Endothelial cell of umbilical vein (primary cell): Measurements from ENCODE around the gene ADM2.

ENCODE experiments used
- CTCF ChIP-seq, 2 donors: IDR thresholded peaks; 1 replicate in 1 of 2; 2 replicates in 1 of 2; pipeline ENCODE4 v1.5.1; 2011; ENCODE audit warnings: low read length in 2 of 2, mild to moderate bottlenecking in 2 of 2, moderate library complexity in 2 of 2, control low read depth in 1 of 2, inconsistent platforms in 1 of 2, low read depth in 1 of 2; ENCODE audit not compliant: insufficient read depth in 1 of 2; ENCODE audit errors: extremely low read depth in 1 of 2
- GATA2 ChIP-seq: IDR thresholded peaks from 2 replicates; pipeline ENCODE4 v1.7.0; 2011; ENCODE audit warnings: low read depth, mild to moderate bottlenecking, moderate library complexity, mixed read lengths, low read length; ENCODE audit not compliant: insufficient read length, insufficient read depth
- POLR2A ChIP-seq: IDR thresholded peaks from 2 replicates; pipeline ENCODE4 v1.6.1; 2012; ENCODE audit warnings: low read depth, mild to moderate bottlenecking, control low read depth, low read length
- POLR2AphosphoS5 ChIP-seq: IDR thresholded peaks from 2 replicates; pipeline ENCODE4 v1.6.1; 2012; ENCODE audit warnings: low read depth, mild to moderate bottlenecking, control low read depth, low read length, moderate library complexity; ENCODE audit not compliant: insufficient read depth

- TF ChIP-seq GATA2 (no peak), POLR2AphosphoS5 (no peak), POLR2A (no peak), CTCF (IDR thresholded peaks at IDR 0.05; ENCODE audit: extremely low read depth in 1 of 2, insufficient read depth in 1 of 2, low read depth in 1 of 2, low read length in 2 of 2) (no peak)
Observed at GRCh38 chr22:50438305-50439275, 42.8 kb upstream of the ADM2 start.
